HG03575 (cell line): ENCODE measurements around the gene SLC1A2.

Experiments
- ATAC-seq: cut with Tn5 transposase; IDR thresholded peaks from one replicate; pipeline ENCODE4 v1.9.1; 2021; ENCODE audit not compliant: unreplicated experiment, insufficient number of reproducible peaks, low FRiP score; ENCODE audit errors: extremely low read depth

Gene SLC1A2

GRCh38 chr11:35218956-35219355 lies 200.4 kb downstream of the SLC1A2 start:
- ATAC-seq: no peak

GRCh38 chr11:35216962-35217678 lies 202.2 kb downstream of the SLC1A2 start:
- ATAC-seq: no peak

- no peak for ATAC-seq
Measured at GRCh38 chr11:35215945-35216344, 203.4 kb downstream of the SLC1A2 start.

- ATAC-seq: no peak
Measured at GRCh38 chr11:35214792-35215193, 204.6 kb downstream of the SLC1A2 start.

GRCh38 chr11:35214226-35214770 lies 205.1 kb downstream of the SLC1A2 start:
- no peak for ATAC-seq

- ATAC-seq: no peak
Measured at GRCh38 chr11:35211952-35212351, 207.4 kb downstream of the SLC1A2 start.

GRCh38 chr11:35210876-35211546 lies 208.3 kb downstream of the SLC1A2 start:
- no peak for ATAC-seq

GRCh38 chr11:35208795-35209194 lies 210.6 kb downstream of the SLC1A2 start:
- no peak for ATAC-seq

- no peak for ATAC-seq
Measured at GRCh38 chr11:35207471-35208403, 211.6 kb downstream of the SLC1A2 start.

- ATAC-seq: no peak
Measured at GRCh38 chr11:35206616-35207015, 212.7 kb downstream of the SLC1A2 start.

GRCh38 chr11:35204614-35205013 lies 214.7 kb downstream of the SLC1A2 start:
- no peak for ATAC-seq
